ENCODE results near the gene MBTD1. TPM values are rescaled to one million over a fixed set of nuclear protein-coding genes. Genes with fewer than 3 reads are reported as not detected.
"Not testable (repeated sequence)": the region's sequence is repeated elsewhere in the genome, so short reads cannot be mapped to it uniquely, and the experiment has no call there.

MBTD1 gene
- total RNA-seq, 4 donors from 2014 or later: 11.2 to 22.4 (median 15.6) TPM

DNA sequence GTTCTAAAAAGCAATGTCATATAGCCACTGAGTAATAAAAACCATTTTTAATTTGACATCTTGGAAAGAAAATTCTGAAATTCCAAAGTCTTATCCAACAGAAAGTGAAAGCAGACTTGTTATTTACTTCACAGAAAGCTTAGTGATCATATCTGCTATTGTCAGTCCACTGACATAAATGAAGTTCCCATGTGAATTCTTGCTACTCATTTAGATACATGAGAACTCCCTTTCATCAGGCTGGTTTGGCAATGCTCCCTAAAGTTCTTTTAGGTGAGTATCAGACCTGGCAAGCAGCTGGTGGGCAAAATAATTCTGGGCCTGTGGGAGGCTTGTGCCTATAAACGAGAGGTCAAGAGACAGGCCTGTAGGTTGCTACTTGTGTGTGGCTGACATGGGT, 70.2 kb downstream of the MBTD1 start:
- TF ChIP-seq, protein P1, sequence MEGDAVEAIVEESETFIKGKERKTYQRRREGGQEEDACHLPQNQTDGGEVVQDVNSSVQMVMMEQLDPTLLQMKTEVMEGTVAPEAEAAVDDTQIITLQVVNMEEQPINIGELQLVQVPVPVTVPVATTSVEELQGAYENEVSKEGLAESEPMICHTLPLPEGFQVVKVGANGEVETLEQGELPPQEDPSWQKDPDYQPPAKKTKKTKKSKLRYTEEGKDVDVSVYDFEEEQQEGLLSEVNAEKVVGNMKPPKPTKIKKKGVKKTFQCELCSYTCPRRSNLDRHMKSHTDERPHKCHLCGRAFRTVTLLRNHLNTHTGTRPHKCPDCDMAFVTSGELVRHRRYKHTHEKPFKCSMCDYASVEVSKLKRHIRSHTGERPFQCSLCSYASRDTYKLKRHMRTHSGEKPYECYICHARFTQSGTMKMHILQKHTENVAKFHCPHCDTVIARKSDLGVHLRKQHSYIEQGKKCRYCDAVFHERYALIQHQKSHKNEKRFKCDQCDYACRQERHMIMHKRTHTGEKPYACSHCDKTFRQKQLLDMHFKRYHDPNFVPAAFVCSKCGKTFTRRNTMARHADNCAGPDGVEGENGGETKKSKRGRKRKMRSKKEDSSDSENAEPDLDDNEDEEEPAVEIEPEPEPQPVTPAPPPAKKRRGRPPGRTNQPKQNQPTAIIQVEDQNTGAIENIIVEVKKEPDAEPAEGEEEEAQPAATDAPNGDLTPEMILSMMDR (IDR thresholded peaks at IDR 0.05): no peak
- peak; percentile 31 for ATAC-seq (ENCODE audit: low FRiP score)
- DNase-seq (ENCODE audit: low spot score): no peak

DNA sequence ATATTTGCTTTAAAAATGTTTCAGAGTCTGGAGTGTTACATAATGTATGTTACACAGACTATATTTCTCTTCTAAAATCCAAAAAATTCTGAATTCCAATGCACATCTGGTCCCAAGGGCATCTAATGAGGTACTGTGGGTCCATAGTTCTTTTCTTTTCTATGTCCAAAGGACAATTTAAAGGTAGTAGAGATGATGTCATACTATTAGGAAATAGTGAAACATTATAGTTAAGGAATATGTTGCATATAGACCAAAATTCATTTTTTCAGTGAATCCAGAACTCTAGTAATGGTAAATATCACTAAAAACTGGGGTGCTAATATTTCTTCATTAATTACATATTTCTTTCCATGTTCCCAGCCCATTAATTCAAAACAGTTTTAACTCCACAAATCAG, 70.7 kb downstream of the MBTD1 start:
- DNase-seq (ENCODE audit: low spot score): no peak
- TF ChIP-seq, protein P1 (IDR thresholded peaks at IDR 0.05): no peak
- ATAC-seq (ENCODE audit: low FRiP score): no peak

GRCh38 chr17:51188271-51188833, 71.5 kb downstream of the MBTD1 start:
- ATAC-seq (ENCODE audit: low FRiP score): no peak
- DNase-seq (ENCODE audit: low spot score): no peak
- TF ChIP-seq, protein P1 (IDR thresholded peaks at IDR 0.05): no peak

DNA sequence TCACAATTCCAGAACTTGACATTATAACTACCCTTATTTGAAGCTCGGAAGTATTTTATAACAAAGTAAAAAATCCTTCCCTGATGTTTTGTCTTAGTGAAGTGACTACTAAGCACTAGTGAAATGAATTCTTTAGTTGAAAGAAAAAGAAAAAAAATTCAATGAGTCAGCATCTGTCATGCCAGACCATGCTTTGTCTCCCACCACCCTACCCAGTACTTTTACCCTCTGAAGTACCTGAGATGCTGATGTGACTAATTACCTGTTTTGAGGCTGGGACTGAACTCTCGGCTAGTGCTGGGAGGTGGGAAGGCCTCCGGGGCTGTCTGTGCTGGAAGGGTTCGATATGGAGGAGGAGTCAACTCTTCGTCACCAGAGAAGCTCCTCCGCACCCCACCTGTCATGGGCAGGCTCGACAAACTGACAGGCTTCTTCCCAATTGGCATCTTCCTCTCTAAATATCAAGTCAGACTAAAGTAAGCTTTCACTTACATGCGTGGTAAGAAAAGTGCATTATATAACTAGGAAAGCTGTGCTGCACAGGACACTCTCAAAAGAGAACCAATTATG, 74.0 kb downstream of the MBTD1 start:
- TF ChIP-seq, protein P1 (IDR thresholded peaks at IDR 0.05): no peak
- ATAC-seq (ENCODE audit: low FRiP score) (no peak), DNase-seq (ENCODE audit: low spot score) (no peak)

GRCh38 chr17:51184124-51184523, 75.7 kb downstream of the MBTD1 start:
- ATAC-seq (ENCODE audit: low FRiP score) (no peak), DNase-seq (ENCODE audit: low spot score) (no peak)
- TF ChIP-seq, protein P1 (IDR thresholded peaks at IDR 0.05): no peak

GRCh38 chr17:51180486-51180885, 79.4 kb downstream of the MBTD1 start:
- ATAC-seq (ENCODE audit: low FRiP score): no peak
- TF ChIP-seq, protein P1 (IDR thresholded peaks at IDR 0.05): no peak
- DNase-seq (ENCODE audit: low spot score): no peak

DNA sequence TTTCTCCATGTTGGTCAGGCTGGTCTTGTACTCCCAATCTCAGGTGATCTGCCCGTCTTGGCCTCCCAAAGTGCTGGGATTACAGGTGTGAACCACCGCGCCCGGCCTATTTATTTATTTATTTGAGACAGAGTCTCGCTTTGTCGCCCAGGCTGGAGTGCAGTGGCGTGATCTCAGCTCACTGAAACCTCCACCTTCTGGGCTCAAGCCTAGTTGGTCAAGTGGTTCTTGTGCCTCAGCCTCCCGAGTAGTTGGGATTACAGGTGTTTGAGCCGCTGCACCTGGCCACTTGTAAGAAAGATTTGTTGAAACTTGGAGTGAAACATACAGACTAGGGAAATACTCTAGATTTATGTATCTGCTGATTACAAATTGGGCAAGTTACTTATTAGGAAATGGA, 87.8 kb downstream of the MBTD1 start:
- ATAC-seq (ENCODE audit: low FRiP score); DNase-seq (ENCODE audit: low spot score): not testable (repeated sequence)
